GM12874 (cell line): ENCODE results near the gene PTGFRN.

Experiments
- TF ChIP-seq, protein P1 (sequence below): IDR thresholded peaks from 2 replicates; pipeline ENCODE4 v1.5.1; 2011; ENCODE audit warnings: low read depth, mild to moderate bottlenecking, control low read depth, low read length, moderate library complexity; ENCODE audit not compliant: insufficient read depth

Gene PTGFRN

DNA sequence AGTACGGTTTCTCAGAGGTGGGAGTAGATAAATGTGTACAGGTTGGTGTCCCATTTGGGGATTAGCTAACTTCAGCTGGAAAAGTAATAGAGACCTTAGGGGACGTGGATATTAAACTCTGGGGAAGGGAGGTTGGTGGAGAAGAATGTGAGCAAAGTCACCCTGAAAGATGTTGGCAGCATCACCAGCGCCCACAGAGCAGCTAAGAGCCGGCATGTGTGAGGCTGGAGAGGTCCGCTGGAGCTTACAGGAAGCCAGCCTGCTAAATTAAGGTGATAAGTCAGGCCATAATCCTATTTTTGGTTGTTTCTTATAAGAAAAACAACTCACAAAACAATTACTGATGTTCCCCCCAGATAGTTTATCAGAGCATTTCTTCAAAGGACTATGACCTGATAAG is 12.2 kb downstream of the PTGFRN start:
- TF ChIP-seq, protein P1, sequence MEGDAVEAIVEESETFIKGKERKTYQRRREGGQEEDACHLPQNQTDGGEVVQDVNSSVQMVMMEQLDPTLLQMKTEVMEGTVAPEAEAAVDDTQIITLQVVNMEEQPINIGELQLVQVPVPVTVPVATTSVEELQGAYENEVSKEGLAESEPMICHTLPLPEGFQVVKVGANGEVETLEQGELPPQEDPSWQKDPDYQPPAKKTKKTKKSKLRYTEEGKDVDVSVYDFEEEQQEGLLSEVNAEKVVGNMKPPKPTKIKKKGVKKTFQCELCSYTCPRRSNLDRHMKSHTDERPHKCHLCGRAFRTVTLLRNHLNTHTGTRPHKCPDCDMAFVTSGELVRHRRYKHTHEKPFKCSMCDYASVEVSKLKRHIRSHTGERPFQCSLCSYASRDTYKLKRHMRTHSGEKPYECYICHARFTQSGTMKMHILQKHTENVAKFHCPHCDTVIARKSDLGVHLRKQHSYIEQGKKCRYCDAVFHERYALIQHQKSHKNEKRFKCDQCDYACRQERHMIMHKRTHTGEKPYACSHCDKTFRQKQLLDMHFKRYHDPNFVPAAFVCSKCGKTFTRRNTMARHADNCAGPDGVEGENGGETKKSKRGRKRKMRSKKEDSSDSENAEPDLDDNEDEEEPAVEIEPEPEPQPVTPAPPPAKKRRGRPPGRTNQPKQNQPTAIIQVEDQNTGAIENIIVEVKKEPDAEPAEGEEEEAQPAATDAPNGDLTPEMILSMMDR: no peak

- TF ChIP-seq, protein P1: no peak
These were observed 13.7 kb downstream of the PTGFRN start for GRCh38 chr1:116923421-116923820.

DNA sequence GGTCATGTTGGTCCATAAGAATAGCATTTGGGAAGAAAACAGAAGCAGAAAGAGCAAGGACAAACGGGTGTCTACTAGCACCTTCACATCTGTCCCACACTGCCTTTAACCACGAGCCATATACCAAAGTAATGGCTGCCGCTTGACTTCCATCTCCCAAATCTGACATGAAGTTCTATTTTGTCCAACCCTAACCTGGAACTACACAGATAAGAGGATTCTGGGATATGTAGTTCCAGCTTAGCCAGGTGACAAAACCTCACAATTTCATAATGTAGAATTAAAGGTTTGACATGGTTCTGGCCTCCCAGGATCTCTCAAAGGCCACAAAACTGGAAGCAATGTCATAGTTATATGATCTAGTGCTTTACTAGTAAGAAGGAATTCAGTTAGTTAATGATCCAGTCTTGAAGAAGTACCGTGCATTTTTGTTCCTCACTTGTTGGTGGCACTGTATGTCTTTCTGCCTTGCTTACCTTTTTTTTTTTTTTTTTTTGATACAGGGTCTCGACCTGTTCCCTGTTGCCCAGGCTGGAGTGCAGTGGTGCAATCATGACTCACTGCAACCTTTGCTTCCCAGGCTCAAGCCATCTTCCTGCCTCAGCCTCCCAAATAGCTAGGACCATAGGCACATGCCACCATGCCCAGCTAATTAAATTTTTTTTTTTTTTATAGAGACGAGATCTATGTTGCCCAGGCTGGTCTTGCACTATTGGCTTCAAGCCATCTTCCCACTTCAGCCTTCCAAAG is 17.5 kb downstream of the PTGFRN start:
- TF ChIP-seq, protein P1: no peak

- TF ChIP-seq, protein P1: no peak
These were observed 20.4 kb downstream of the PTGFRN start for GRCh38 chr1:116929961-116930592.

- TF ChIP-seq, protein P1: no peak
These were observed 21.6 kb downstream of the PTGFRN start for GRCh38 chr1:116931016-116931918.

DNA sequence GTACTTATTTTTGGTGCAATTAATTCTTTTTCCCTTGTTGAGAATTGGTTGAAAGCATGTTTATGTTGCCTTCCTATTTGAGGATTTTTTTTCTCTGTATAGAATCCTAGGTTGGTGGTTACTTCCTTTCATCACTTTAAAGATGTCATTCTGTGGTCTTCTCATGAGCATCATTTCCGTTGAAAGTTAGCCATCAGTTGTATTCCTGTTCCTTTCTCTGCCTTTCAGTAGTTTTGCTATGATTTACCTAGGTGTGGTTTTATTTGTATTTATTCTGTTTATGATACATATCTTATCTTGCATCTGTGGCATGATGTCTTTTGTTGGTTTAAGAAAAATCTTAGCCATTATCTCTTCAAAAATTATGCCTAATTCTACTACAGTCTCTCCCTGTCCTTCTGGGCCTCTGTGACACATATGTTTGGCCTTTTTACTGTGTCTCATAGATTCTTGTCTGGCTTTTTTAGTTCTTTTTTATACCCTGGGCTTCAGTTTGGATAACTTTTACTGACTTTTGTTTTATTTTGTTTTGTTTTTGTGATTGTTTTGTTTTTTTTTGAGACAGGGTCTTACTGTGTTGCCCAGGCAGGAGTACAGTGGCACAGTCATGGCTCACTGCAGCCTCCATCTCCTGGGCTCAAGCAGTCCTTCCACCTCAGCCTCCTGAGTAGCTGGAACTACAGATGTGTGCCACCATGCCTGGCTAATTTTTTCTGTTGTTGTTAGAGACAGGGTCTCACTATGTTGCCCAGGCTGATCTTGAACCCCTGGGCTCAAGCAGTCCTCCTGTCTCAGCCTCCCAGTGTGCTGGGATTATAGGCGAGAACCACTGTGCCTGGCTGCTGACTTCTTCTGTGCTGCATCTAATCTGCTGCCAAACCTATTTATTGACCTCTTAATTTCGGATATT is 24.1 kb downstream of the PTGFRN start:
- TF ChIP-seq, protein P1: no peak
